HEK293T (cell line): Measurements from ENCODE around the gene KCNB1.

Source experiments
- CTCF ChIA-PET: fragments of 350-600 bp; formaldehyde crosslinking; extraction: SDS; loops from one replicate; lab custom pipeline; 2021; ENCODE audit warnings: antibody characterized with exemption, inconsistent platforms; lab: Yijun Ruan, JAX
- POLR2A ChIA-PET: fragments of 350-600 bp; formaldehyde crosslinking; extraction: SDS; loops from one replicate; lab custom pipeline; 2020; ENCODE audit warnings: antibody characterized with exemption, inconsistent platforms; lab: Yijun Ruan, JAX
- DNase-seq: peaks from one replicate; pipeline ENCODE4 v3.0.0; 2012; ENCODE audit warnings: mixed read lengths; ENCODE audit errors: extremely low spot score
- ARNT ChIP-seq: fragments of 450-650 bp; IDR thresholded peaks from 2 replicates; pipeline ENCODE4 v1.6.1; 2017; ENCODE audit warnings: mild to moderate bottlenecking
- BHLHE40 ChIP-seq: fragments of 450-650 bp; IDR thresholded peaks from 2 replicates; pipeline ENCODE4 v1.6.1; 2016; ENCODE audit warnings: mild to moderate bottlenecking, moderate library complexity, borderline replicate concordance
- CTBP1 ChIP-seq: fragments of 450-650 bp; IDR thresholded peaks from 2 replicates; pipeline ENCODE4 v1.6.1; 2016; ENCODE audit warnings: borderline replicate concordance
- ELF4 ChIP-seq: fragments of 450-650 bp; IDR thresholded peaks from 2 replicates; pipeline ENCODE4 v1.6.1; 2017; ENCODE audit warnings: antibody characterized with exemption
- FOXA1 ChIP-seq: fragments of 450-650 bp; IDR thresholded peaks from 2 replicates; pipeline ENCODE4 v1.6.1; 2016; ENCODE audit warnings: mild to moderate bottlenecking
- FOXK2 ChIP-seq: fragments of 450-650 bp; IDR thresholded peaks from 2 replicates; pipeline ENCODE4 v1.6.1; 2016; ENCODE audit warnings: mild to moderate bottlenecking
- FOXM1 ChIP-seq: fragments of 450-650 bp; IDR thresholded peaks from 2 replicates; pipeline ENCODE4 v1.6.1; 2017; ENCODE audit warnings: mild to moderate bottlenecking, borderline replicate concordance
- HDGF ChIP-seq: fragments of 450-650 bp; IDR thresholded peaks from 2 replicates; pipeline ENCODE4 v1.6.1; 2017; ENCODE audit warnings: antibody characterized with exemption, borderline replicate concordance
- L3MBTL2 ChIP-seq: fragments of 450-650 bp; conservative IDR thresholded peaks from 2 replicates; pipeline ENCODE4 v1.6.1; 2016; ENCODE audit warnings: mild to moderate bottlenecking
- LEF1 ChIP-seq: fragments of 450-650 bp; IDR thresholded peaks from 2 replicates; pipeline ENCODE4 v1.6.1; 2017; ENCODE audit warnings: mild to moderate bottlenecking, borderline replicate concordance
- NFRKB ChIP-seq: fragments of 450-650 bp; IDR thresholded peaks from 2 replicates; pipeline ENCODE4 v1.6.1; 2016; ENCODE audit warnings: mild to moderate bottlenecking, moderate library complexity
- PKNOX1 ChIP-seq: fragments of 450-650 bp; IDR thresholded peaks from 2 replicates; pipeline ENCODE4 v1.6.1; 2016
- SP1 ChIP-seq: fragments of 450-650 bp; IDR thresholded peaks from 2 replicates; pipeline ENCODE4 v1.6.1; 2017
- SUZ12 ChIP-seq: fragments of 450-650 bp; IDR thresholded peaks from 2 replicates; pipeline ENCODE4 v1.6.1; 2016; ENCODE audit warnings: mild to moderate bottlenecking
- TARDBP ChIP-seq: fragments of 450-650 bp; IDR thresholded peaks from 2 replicates; pipeline ENCODE4 v1.6.1; 2016
- ZNF384 ChIP-seq: fragments of 450-650 bp; IDR thresholded peaks from 2 replicates; pipeline ENCODE4 v1.6.1; 2016

Gene KCNB1

GRCh38 chr20:49521356-49521755, 38.9 kb upstream of the KCNB1 start:
- TF ChIP-seq PKNOX1 (no peak), L3MBTL2 (no peak), ARNT (no peak), FOXA1 (no peak), HDGF (no peak), SUZ12 (no peak), BHLHE40 (no peak), LEF1 (no peak), ZNF384 (no peak), NFRKB (no peak)
- no peak for DNase-seq
- ChIA-PET CTCF (interaction anchor here (0.5 to 0.9 kb wide), 2 partner anchors 20 to 167 kb away, joined by 3 to 4 read pairs; no protein-coding TSS in a partner anchor), POLR2A (no interaction called here)

- no peak for TF ChIP-seq HDGF
- TF ChIP-seq PKNOX1 = no peak
- no peak for TF ChIP-seq ZNF384
- no peak for TF ChIP-seq CTBP1
- TF ChIP-seq TARDBP = no peak
- no peak for TF ChIP-seq LEF1
- TF ChIP-seq SP1 = no peak
- TF ChIP-seq FOXA1 = no peak
- no peak for TF ChIP-seq ARNT
- TF ChIP-seq FOXK2 = no peak
- no peak for TF ChIP-seq BHLHE40
- no peak for TF ChIP-seq NFRKB
- TF ChIP-seq ELF4 = no peak
- no peak for TF ChIP-seq L3MBTL2
- CTCF ChIA-PET = no interaction called here
- POLR2A ChIA-PET = no interaction called here
- no peak for DNase-seq
These were observed 37.4 kb upstream of the KCNB1 start for GRCh38 chr20:49519777-49520359.

- no peak for DNase-seq
- CTCF ChIA-PET = no interaction called here
- no peak for TF ChIP-seq ZNF384
- TF ChIP-seq NFRKB = no peak
- TF ChIP-seq BHLHE40 = no peak
- TF ChIP-seq L3MBTL2 = no peak
- no peak for TF ChIP-seq FOXA1
- no peak for TF ChIP-seq PKNOX1
- no peak for TF ChIP-seq ARNT
- no peak for TF ChIP-seq CTBP1
- TF ChIP-seq LEF1 = no peak
- TF ChIP-seq FOXM1 = no peak
- no peak for TF ChIP-seq TARDBP
- no peak for TF ChIP-seq HDGF
- TF ChIP-seq FOXK2 = no peak
- TF ChIP-seq ELF4 = no peak
- TF ChIP-seq SUZ12 = no peak
- POLR2A ChIA-PET = no interaction called here
These were observed 36.8 kb upstream of the KCNB1 start for GRCh38 chr20:49519212-49519712.

DNA sequence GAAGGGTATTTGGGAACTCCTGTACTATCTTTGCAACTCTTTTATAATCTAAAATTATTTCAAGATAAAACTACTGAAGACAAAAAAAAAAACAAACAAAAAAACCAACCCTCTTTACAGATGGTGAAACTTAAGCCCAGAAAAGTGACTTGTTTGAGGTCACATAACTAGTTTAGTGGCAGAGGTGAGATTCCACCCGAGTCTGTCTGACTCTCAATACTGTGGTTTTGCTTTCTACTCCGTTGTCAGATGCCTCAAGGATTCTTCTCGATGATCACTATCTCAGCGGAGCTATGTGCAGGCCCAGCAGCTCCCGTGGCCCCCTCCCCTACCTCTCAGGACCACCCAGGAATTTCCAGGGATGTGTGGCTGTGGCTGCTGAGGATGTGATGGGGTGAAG, 36.1 kb upstream of the KCNB1 start:
- no peak for DNase-seq
- ChIA-PET CTCF (no interaction called here), POLR2A (no interaction called here)
- TF ChIP-seq HDGF = no peak
- no peak for TF ChIP-seq SP1
- TF ChIP-seq L3MBTL2 = no peak
- no peak for TF ChIP-seq CTBP1
- no peak for TF ChIP-seq ELF4
- no peak for TF ChIP-seq FOXK2
- TF ChIP-seq FOXM1 = no peak
- no peak for TF ChIP-seq SUZ12
- no peak for TF ChIP-seq FOXA1
- TF ChIP-seq BHLHE40 = no peak
- TF ChIP-seq TARDBP = no peak
- no peak for TF ChIP-seq NFRKB

- CTCF ChIA-PET = no interaction called here
- TF ChIP-seq ARNT = no peak
- no peak for TF ChIP-seq TARDBP
- no peak for TF ChIP-seq FOXK2
- TF ChIP-seq BHLHE40 = no peak
- TF ChIP-seq ELF4 = no peak
- TF ChIP-seq NFRKB = no peak
- no peak for TF ChIP-seq HDGF
- no peak for TF ChIP-seq L3MBTL2
- no peak for TF ChIP-seq LEF1
- no peak for TF ChIP-seq PKNOX1
- TF ChIP-seq FOXA1 = no peak
- POLR2A ChIA-PET = no interaction called here
- DNase-seq = no peak
These were observed 35.3 kb upstream of the KCNB1 start for GRCh38 chr20:49517805-49518100.
